ENCODE data around the gene HRH2.

- TF ChIP-seq HDGF (IDR thresholded peaks at IDR 0.05; ENCODE audit: borderline replicate concordance) (no peak), SUZ12 (IDR thresholded peaks at IDR 0.05) (no peak)
These were observed 19.6 kb upstream of the HRH2 start for GRCh38 chr5:175638305-175638704.

All from HEK293T (cell line).